Astrocyte of the cerebellum (primary cell): Measurements from ENCODE around the gene FRAS1.

Experiments
- DNase-seq: peaks from one replicate; pipeline ENCODE4 v3.0.0-alpha.2; 2011; ENCODE audit warnings: low read depth
- H3K4me3 ChIP-seq: 2 replicates; pipeline ENCODE4 v1.5.1; 2011; ENCODE audit warnings: mild to moderate bottlenecking, low read depth, low read length, moderate library complexity
- CTCF ChIP-seq: IDR thresholded peaks from 2 replicates; pipeline ENCODE4 v1.5.1; 2012; ENCODE audit warnings: low read length, low read depth, moderate library complexity, mild to moderate bottlenecking; ENCODE audit errors: missing control alignments
- in situ Hi-C: cut with HindIII; loops from 2 replicates; pipeline ENCODE4 v1.10.0; 2017; ENCODE audit warnings: low sequenced_read_pairs

The FRAS1 gene

GRCh38 chr4:78527103-78527502, 470.0 kb downstream of the FRAS1 start:
- no peak for DNase-seq
- in situ Hi-C loops = no loop called here
- TF ChIP-seq CTCF = no peak
- H3K4me3 ChIP-seq = no peak overlapping the region

GRCh38 chr4:78527555-78527954, 470.4 kb downstream of the FRAS1 start:
- no peak for DNase-seq
- no peak overlapping the region for H3K4me3 ChIP-seq
- in situ Hi-C loops = no loop called here
- no peak for TF ChIP-seq CTCF

DNA sequence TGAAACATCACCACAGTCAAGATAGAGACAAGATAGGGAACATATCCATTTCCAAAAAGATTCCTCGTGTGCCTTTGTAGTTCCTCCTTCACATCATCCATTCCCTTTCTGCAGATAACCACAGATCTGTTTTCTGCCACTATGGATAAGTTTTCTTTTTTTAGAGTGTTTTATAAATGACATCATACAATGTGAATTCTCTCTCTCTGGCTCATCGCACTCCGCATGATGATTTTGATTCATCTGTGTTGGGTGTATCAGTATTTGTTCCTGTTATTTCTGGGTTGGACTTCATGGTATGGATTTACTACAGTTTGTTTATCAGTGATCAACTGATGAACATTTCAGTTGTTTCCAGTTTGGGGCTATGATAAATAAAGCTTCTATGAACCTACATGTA, 471.2 kb downstream of the FRAS1 start:
- no peak for DNase-seq
- no peak for TF ChIP-seq CTCF
- H3K4me3 ChIP-seq = no peak overlapping the region
- in situ Hi-C loops = no loop called here

- no peak for DNase-seq
- in situ Hi-C loops = no loop called here
- no peak for TF ChIP-seq CTCF
- H3K4me3 ChIP-seq = no peak overlapping the region
Measured at GRCh38 chr4:78529569-78530209, 472.6 kb downstream of the FRAS1 start.

GRCh38 chr4:78532046-78532445, 474.9 kb downstream of the FRAS1 start:
- in situ Hi-C loops = no loop called here
- TF ChIP-seq CTCF = no peak
- no peak overlapping the region for H3K4me3 ChIP-seq
- no peak for DNase-seq

- H3K4me3 ChIP-seq = no peak overlapping the region
- in situ Hi-C loops = no loop called here
- DNase-seq = no peak
- no peak for TF ChIP-seq CTCF
Measured at GRCh38 chr4:78533854-78534253, 476.7 kb downstream of the FRAS1 start.
